GM18907 (cell line): Measurements from ENCODE around the gene MB.
"Not testable (repeated sequence)": the region's sequence is repeated elsewhere in the genome, so short reads cannot be mapped to it uniquely, and the experiment has no call there.

Source experiments
- ATAC-seq: cut with Tn5 transposase; IDR thresholded peaks from one replicate; pipeline ENCODE4 v1.9.1; 2021; ENCODE audit warnings: mild to moderate bottlenecking, moderate library complexity; ENCODE audit not compliant: unreplicated experiment

The MB gene

DNA sequence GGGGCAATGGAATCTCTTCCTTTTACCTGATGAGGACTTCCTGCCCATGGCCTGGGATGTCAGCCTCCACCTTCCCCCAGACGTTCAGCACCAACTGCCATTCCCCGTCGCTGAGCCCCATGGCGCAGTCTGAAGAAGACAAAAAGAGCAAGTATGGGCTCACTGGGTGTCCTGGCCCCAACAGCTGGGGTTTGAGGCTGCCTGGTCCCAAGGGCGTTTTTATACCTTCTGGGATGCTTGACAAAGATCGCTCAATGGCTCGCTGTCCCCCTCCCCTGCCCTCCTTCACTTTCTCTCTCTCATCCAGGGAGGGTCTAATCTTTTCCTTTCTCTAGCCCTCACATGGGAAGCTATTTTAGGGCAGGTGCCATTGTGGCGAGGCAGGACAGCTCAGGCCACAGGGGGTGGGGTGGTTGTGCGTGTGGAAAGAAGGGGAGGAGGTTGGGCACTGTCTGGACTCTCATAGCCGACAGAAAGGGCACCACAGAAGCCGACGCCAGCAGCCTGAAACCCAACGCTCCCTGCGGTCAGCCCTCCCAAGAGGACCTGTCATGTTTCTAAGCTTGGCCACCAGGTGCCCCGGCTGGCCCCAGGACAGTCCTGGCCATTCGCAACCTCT, at the start of gene MB:
Gene MB, minus strand, starts transcription at position 193 of the 619 bp plus-strand sequence. Its CDS starts 72 bp downstream, at position 121.
- no peak for ATAC-seq

DNA sequence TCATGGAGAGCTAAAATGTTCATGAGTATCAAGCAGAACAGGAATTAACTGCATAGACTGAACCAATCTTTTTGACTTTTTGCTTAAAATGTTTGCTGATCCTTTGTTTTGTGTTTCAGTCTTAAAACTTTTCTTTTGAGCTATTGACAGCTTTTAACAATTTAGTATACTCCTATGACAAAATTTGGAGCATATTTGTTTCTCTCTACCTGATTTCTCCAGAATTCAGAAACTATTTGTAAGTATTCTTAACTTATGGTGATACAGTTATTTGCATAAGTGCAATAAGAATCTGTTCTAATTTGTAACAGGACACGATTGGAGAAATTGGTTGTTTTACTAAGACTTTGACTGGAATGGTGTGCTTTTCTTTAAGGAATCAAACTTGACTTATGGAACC, 49.6 kb upstream of the MB start:
- ATAC-seq: not testable (repeated sequence)

DNA sequence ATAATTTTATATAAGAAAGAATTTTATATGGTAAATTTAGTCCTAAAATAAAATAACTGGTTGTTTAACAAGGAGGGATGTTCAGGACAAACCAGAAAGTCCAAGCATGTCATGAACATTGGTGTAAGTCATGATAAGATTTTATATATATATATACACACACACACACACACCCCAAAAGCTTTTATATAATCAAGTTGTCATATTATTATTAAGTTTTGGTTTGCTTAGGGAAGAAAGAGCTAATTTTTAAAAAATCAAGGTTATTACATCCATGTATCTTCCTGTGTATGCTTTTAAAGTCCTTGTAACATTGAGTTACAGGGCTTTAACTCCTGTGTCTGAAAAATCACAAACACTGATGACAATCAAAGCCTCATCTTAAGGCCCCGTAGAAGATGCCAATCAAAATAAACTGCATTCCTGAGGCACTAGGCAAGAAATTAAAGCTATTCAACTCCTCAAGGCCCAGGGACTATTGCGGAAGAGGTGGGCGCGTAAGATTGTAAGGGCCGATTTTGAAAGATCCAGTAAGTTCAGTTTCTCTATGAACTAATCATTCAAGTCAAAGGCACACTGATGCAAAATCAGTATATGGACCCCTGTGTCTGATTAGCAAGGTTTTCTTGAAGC, 47.9 kb upstream of the MB start:
- no peak for ATAC-seq

DNA sequence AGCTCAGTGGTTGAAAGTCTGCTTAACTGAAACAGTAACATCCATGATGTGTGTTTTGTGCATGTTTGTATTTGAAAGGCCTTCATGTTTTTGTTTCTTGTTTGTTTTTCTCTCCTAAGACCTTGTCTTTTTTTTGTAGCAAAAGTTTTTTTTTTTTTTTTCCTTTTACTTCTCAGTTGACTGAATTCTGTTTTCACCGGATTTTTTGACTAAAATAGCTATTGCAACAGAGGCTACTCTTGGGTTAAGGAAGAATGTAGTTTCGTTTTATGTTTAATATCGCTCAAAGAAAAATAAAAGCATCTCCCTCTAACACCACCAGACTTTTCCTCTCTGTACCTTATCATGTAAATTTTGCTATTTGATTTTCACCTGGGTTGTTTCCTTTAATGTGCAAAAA, 46.2 kb upstream of the MB start:
- no peak for ATAC-seq

DNA sequence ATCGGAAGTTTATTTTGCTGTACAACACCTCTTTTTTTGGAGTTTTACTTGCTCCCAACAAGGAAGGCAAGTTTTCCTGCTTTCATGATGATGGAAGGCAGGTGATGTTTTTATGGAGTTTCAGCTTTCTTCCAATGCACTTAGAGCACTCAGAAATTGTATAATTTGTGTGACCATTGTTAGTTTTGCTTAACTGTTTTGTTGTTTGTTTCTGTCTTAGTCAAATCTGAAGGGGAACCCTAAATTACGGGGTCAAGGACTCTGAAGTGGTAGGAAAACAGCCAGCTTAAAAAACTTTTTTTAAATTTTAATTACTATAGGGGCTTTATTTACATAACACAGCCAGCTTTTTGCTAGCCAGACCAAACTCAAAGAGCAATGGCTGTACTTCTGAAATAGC, 45.8 kb upstream of the MB start:
- no peak for ATAC-seq

DNA sequence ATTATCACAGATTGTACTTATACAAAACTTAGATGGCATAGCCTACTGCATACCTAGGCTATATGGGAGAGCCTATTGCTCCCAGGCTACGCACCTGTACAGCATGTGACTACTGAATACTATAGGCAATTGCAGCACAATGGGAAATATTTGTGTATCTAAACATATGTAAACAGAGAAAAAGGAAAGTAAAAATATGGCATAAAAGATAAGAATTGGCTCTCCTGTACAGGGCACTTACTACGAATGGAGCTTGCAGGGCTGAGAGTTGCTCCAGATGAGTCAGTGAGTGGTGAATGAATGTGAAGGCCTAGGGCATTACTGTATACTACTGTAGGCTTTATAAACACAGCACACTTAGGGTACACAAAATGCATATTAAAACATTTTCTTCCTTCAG, 44.3 kb upstream of the MB start:
- ATAC-seq: no peak

DNA sequence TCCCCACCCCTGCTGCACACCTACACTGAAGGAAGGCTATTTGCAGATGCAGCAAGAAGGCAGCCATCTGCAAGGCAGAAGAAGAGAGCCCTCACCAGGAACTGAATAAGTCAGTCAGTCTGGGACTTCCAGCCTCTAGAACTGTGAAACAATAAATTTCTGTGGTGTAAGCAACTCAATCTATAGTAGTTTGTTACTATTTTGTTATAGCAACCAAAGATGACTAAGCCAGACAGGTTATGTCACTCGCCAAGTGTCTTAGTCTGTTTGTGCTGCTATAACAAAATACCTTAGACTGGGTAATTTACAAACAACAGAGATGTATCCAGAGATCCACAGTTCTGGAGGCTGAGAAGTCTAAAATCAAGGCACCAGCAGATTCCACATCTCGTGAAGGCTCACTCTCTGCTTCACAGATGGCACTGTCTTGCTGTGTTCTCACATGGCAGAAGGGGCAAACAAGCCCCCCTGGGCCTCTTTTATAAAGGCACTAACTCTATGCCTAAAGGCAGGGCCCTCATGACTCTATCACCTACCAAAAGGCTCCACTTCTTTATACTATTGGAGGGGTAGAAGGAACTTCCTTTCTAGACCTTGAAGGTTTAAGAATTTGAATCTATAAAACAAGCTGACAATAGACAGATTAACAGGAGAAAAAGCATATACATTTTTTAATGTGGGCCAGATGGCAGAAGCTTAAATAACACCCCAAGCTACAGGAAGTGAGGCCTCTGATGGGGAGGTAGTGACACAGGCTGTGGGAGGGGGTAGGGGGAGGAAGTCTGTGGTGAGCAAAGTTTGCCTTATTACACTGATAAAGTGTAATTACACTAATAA, 43.4 kb upstream of the MB start:
- ATAC-seq: no peak

DNA sequence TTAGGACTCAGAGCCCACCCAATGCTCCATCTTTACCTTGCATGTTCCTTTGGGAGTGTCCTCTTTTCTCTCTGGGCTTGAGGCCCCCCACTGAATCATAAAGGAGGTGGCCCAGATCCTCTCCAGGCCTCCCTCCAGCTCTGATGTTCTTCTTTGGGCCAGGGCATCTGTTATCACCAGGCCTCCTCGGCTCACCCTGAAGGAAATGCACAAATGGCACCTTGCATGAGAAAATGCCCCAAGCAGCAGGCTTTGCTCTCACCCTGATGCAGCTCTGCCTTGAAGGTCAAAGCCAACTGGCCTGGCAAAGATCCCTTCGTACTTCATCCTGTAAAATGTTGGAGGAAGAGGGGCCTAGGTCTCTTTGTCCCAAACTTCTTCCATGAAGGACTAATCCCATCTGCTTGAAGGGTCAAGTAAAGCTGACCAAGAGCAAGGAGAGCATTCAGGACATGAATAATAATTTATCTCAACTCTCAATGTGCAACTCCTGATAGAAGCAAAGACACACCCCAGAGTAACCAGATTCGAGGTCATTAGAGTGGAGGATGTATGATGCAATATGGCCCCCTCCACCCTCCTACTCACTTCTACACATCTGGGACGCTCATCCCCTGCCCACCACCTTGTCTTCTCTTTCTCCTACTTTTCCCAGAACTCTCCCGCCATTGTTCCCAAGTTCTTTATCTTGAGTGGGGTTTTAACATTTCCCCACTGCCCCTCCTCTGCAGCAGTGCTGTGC, 40.6 kb upstream of the MB start:
- no peak for ATAC-seq

DNA sequence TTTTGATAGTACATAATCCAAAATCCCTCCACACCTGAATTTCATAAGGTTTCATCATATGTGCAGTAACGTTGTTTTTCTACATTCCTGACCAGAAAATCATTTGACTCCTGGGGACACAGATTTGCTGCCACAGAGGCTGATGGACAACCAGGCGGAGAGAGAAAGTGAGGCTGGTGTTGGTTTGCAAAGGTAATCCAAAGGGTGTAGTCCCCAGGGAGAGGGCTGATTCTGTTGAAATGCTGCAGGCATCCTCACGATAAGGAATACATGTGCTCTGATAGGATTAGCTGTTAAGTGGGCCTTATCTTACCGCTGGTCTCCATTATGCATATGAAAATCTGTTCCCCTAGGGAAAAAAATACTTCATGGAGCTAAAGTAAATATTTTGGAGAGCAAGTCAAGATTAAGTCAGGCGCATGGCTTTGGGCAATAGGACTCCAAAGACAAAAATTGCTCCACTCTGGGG, 39.2 kb upstream of the MB start:
- no peak for ATAC-seq

DNA sequence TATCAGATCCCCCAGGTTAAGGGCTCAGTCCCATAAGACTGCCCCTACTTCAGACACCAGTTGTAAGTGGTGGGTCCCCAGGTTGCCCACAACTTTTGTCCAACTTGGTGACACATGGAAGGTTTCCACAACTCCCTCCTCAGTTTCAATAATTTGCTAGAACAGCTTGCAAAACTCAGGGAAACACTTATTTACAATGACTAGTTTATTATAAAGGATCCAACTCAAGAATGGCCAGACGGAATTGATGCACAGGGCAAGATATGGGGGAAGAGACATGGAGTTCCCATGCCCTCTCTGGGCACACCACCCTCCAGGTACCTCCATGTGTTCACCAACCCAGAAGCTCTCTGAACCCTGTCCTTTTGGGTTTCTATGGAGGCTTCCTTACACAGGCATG, 36.7 kb upstream of the MB start:
- ATAC-seq: no peak

DNA sequence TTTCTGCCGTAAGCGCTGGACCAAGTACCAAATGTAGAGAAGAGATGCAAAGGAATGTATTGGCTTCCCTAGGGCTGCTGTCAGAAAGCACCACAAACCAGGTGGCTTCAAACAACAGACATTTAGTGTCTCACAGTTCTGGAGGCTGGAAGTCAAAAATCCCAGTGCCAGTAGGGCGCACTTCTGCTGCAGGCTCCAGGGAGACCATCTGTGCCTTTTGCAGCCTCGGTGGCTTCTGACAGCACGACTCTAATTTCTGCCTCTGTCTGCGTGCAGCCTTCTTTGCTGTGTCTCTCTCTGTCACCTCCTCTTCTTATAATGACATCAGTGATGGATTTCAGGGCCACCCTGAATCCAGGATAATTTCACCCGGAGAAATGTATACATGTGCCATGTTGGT, 34.0 kb upstream of the MB start:
- no peak for ATAC-seq

DNA sequence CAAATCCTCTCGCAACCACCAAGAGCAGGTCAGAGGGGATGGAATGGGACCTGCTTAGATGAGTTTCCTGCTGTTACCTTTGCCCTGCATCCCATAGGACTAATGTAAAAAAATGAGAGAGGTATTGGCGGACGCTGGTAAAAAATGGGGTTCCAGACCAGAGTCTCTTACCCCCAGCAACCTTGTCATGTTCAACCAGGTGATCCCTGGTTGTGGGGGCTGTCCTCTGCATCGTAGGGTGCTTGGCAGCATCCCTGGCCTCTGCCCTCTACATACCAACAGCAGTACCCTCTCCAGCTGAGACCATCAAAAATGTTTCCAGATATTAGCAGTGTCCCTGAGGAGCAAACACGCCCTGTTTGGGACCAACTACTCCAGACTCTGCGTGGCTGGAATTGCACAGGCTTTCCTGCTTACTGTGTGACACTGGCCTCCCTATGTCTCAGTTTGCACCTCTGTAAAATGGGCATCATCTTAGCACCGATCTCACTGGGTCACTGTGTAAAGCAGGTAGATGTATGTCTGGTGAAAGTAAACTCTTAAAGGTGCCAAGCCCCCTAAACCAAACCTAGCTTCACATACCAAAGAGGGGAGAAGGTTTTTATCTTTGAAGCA, 32.6 kb upstream of the MB start:
- ATAC-seq: no peak

DNA sequence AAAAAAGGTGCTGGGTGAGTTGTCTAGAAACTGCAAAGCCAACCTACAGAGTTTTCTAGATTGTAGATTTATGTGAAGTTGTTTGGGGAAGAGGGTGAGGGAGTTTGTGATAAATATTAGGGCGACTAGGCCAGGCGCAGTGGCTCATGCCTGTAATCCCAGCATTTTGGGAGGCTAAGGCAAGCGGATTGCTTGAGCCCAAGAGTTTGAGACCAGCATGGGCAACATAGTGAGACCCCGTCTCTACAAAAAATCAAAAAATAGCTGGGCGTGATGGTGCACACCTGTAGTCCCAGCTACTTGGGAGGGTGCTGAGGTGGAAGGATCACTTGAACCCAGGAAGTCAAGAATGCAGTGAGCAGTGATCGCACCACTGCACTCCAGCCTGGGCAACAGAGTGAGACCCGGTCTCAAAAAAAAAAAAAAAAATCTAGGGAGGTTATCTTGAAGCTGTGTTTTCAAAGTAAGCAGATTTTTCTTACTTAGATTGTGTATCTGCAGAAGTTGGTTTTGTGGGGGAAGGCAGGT, 32.0 kb upstream of the MB start:
- no peak for ATAC-seq

DNA sequence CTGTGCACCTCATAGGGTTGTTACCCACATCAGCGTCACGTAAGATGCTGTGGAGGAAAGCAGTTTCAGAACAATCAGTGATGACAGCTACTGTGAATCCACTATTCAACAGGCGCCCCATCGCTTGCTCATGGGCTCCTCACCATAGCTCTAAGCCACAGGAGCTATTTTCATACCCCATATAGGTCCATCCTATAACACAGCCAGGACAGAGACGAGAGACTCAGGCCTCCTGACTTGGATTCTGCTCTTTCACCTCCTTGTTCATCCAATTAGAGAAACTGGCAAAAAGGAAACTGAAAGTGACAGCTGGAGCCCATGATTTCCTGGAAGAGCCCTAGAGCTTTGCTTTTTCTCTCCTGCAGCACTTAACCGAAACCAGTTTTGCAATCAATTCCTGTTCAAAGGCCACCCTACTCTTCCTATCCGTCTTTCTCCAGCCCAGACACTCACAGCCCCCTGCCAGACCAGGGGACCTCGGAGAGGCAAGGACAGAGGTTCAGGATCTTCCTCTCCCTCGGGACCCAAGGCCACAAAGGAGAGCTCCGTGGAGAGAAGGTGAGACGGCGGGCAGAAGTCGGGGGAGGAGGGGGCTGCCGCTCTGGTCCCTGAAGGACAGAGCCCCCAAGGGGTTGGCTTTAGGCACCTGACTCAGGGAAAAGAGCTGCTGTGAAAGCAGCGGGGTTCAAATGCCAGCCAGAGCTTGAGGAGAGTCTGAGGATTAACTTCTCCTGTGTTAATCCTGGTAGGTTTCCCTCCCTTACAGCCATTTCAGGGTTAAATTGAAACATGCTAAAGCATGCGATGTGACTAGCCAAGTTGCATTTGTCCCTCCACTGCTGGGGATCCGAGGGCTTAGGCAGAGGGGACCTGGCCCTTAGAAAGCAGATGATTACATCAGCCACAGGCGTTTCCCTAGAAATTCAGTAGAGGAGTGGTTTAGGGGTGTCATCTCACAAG, 31.2 kb upstream of the MB start, which contains the start of gene APOL6:
Gene APOL6, plus strand, starts transcription at position 381 of the 960 bp plus-strand sequence. CDS start 7,980 bp downstream, outside the sequence.
- ATAC-seq: peak; percentile 44

DNA sequence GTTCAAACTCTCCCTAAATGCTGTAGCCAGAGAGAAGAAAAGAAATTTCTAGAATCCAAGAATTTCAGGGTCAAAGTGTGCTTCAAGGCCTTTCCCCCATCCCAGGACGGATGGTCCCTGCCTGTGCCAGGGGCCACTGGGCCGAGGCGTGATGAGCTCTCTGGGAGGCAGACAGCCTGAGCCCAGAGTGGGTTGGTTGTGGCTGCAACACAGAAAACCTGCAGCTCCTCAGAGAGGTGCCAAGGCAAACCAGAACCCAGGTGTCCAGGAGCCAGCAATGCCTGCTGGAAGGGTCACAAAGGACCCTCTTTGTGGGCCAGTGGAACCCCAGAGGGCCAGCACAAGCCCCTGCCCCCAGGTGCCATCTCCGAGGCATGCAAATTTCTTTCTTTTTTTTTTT, 28.5 kb upstream of the MB start:
- no peak for ATAC-seq

DNA sequence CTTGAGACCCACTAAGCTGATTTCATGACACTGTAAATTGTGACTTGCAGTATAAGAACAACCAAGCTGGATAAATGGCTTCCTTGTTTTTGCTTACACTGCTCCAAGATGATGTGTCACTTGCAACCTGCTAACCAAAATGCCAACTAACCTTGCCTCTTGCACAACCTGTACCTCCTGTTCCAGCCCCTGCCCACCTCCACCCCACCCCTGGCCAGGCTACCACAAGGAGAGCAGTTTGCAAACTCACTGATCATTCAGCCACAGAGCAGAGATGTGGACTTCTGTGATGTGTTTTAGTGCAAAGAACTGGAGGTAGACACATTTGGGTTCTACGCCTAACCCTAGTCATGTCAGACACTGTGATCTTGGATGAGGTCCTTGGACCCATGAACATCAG, 26.9 kb upstream of the MB start:
- ATAC-seq: no peak

DNA sequence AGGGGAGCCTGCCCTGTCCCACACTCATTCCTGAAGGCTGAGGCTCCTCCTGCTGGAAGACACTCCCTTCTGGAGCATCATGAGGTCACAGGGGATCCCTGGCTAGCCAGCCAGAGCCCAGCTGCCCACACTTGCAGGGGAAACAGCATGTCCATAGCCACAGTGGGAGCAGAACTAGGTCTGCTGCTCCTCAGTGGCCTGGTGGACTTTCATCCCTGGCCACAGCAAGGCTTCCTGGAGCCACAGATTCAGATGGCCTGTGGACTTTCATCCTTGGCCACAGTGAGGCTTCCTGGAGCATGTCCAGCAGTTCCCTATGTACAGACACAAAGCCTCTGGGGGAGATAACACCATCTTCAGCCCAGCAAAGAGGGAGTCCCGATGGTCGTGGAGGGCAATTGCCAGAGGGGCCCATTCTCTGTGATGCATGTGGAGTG, 25.2 kb upstream of the MB start:
- ATAC-seq: no peak

DNA sequence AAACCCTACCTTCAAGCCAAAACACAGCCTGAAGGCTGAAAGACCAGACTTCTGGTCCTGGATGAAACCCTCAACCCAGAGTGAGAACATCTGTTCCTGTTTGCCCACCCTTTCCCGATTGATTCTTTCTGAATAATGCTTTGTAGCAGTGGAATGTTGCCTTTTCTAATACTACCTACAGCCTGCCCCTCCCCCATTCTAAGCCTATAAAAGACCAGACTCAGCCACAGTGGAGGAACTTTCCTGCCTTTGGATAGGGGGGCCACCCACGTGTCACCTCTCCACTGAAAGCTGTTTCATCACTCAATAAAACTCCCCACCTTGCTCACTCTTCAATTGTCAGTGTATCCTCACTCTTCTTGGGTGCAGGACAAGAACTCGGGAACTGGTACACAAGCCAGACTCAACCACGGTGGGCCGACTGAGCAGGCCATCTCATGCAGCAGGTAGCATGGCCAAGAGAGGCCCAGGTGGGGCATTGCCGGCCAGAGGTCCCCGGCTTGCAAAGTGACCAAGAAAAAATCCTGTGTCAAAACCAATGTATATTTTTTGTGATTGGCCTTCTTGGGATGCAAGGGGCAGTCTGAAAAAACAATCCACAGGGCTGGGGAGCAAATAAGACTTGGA, 24.5 kb upstream of the MB start:
- ATAC-seq: no peak

DNA sequence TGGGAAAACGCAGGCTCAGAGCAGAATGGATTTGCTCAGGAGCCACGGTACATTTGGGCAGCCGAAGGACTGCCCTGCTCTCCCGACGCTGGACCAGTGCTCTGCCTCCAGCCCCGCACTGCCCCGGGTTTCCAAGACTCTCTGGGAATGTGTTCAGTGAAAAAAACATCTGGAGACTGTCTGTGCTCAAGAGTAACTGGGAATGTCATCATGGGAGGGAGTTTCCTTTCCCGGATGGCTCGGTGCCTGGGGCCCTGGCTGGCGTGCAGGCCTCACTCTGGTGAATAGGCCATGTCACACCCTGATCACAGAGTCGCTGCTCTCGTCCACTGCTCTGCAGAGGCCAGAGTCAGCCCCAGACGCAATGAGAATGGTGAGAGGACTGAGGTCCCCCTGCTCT, 21.3 kb upstream of the MB start:
- ATAC-seq: no peak
